Fibroblast of lung (primary cell): Measurements from ENCODE around the gene STARD7.

Experiments used
- EZH2 ChIP-seq: IDR thresholded peaks from 2 replicates; pipeline ENCODE4 v1.5.1; 2012; ENCODE audit warnings: low read length, control low read depth, mild to moderate bottlenecking; ENCODE audit errors: missing control alignments
- TF ChIP-seq, protein P1 (sequence below), 2 donors: IDR thresholded peaks in 1 of 2; conservative IDR thresholded peaks in 1 of 2; 1 replicate in 1 of 2; 2 replicates in 1 of 2; pipeline ENCODE4 v1.5.1; 2011 to 2012; ENCODE audit warnings: low read length in 2 of 2, control low read depth in 1 of 2, inconsistent platforms in 1 of 2, low read depth in 1 of 2, mild to moderate bottlenecking in 1 of 2

- TF ChIP-seq, protein P1, sequence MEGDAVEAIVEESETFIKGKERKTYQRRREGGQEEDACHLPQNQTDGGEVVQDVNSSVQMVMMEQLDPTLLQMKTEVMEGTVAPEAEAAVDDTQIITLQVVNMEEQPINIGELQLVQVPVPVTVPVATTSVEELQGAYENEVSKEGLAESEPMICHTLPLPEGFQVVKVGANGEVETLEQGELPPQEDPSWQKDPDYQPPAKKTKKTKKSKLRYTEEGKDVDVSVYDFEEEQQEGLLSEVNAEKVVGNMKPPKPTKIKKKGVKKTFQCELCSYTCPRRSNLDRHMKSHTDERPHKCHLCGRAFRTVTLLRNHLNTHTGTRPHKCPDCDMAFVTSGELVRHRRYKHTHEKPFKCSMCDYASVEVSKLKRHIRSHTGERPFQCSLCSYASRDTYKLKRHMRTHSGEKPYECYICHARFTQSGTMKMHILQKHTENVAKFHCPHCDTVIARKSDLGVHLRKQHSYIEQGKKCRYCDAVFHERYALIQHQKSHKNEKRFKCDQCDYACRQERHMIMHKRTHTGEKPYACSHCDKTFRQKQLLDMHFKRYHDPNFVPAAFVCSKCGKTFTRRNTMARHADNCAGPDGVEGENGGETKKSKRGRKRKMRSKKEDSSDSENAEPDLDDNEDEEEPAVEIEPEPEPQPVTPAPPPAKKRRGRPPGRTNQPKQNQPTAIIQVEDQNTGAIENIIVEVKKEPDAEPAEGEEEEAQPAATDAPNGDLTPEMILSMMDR (conservative IDR thresholded peaks at IDR 0.05 in 1 of 2, IDR thresholded peaks at IDR 0.05 in 1 of 2; ENCODE audit: low read depth in 1 of 2, low read length in 2 of 2), result no peak
- TF ChIP-seq EZH2, result no peak
These were observed 10.0 kb upstream of the STARD7 start for GRCh38 chr2:96218508-96219131.
